Omental fat pad (tissue), 4 donors: ENCODE measurements around the gene EPAS1. TPM values are rescaled to one million over a fixed set of nuclear protein-coding genes. Genes with fewer than 3 reads are reported as not detected.

Source experiments
- ATAC-seq: fragments of 150-250 bp; one replicate; pipeline ENCODE4 v1.9.1; 2016; ENCODE audit warnings: mild to moderate bottlenecking, moderate library complexity; ENCODE audit not compliant: low FRiP score
- DNase-seq: peaks from one replicate; pipeline ENCODE4 v3.0.0-alpha.2; 2019; ENCODE audit warnings: low spot score
- CTCF ChIP-seq, 3 donors: fragments of 450-650 bp; IDR thresholded peaks; one replicate each; pipeline ENCODE4 v1.5.1; 2016 to 2017; ENCODE audit warnings: antibody characterized with exemption in 3 of 3, mild to moderate bottlenecking in 3 of 3, moderate library complexity in 2 of 3
- total RNA-seq, 4 donors: library from RNA; depleted of rRNA; stranded (reverse); fragments of >200 nt; gene quantifications; one replicate each; pipeline ENCODE4 v1.1.0, GENCODE V29; 2016

Gene EPAS1
- total RNA-seq, 4 donors from 2014 or later: 292 to 980 (median 435) TPM

DNA sequence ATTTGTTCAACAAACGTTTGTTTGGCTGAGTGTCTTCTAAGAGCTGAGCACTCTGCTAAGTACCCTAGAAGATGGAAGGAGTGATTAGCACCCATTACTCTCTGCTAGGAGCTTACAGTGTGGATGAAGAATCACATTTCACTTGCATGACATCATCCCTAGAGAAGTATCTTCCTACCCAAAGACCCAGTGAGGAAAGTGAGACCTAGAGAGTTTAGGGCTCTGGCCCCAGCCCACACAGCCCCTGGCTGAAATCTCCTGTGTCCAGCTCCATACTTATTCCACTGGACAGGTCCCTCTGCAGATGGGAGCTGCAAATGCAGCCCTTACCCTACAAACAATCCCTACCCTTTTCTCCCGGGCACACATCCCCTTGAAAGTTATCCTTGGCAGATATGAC, 26.8 kb upstream of the EPAS1 start:
- TF ChIP-seq CTCF (IDR thresholded peaks at IDR 0.05): no peak
- DNase-seq: no peak
- no peak for ATAC-seq

DNA sequence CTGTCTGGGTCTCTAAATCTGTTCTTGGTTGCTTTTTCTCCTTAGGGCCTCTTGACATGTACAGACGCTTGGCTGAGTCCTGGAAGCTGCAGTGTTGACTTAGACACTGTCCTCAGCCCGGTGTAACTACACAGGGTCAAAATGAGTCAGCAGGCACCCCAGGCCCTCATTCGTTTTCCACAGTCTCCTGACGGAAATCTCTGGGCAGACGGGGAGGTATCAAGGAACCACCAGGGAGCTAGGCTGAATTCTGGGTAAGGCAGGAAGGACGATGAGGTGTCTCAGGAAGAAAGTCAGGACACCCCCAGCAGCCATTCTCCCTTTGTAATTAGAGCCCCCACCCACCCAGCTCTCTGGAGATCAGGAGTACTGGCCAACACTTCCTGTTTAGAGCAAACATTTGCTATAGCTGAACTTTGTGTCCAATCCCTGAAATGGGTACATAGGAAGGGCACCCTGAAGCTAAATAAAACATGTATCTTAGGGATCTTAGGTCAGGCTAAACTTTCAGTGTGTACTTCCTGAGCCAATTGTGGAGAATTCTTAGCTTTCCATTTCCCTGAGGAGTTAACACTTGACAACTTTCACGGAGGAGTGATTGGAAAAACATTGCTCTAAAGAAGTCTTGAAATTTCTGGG, 23.9 kb upstream of the EPAS1 start:
- ATAC-seq (no peak), DNase-seq (no peak)
- TF ChIP-seq CTCF (IDR thresholded peaks at IDR 0.05): no peak

DNA sequence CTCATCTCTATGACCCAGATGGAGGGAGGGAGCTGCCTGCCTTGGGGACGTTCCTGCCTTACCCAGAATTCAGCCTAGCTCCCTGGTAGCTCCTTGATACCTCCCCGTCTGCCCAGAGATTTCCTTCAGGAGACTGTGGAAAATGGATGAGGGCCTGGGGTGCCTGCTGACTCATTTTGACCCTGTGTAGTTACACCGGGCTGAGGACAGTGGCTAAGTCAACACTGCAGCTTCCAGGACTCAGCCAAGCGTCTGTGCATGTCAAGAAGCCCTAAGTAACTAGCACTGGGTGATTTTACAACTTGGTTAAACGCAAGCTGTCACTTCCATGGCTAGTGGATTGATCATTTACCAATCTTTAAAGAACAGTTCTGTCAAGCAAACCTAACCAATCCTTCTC, 23.3 kb upstream of the EPAS1 start:
- no peak for DNase-seq
- ATAC-seq: no peak
- TF ChIP-seq CTCF (IDR thresholded peaks at IDR 0.05): no peak

- no peak for DNase-seq
- no peak for TF ChIP-seq CTCF (IDR thresholded peaks at IDR 0.05)
- ATAC-seq: no peak
Measured at GRCh38 chr2:46274586-46274985, 22.6 kb upstream of the EPAS1 start.

- ATAC-seq: peak; percentile 74
- no peak for DNase-seq
- TF ChIP-seq CTCF (IDR thresholded peaks at IDR 0.05): no peak
Measured at GRCh38 chr2:46275995-46276394, 21.2 kb upstream of the EPAS1 start.

- no peak for TF ChIP-seq CTCF (IDR thresholded peaks at IDR 0.05)
- peak; percentile 39 for ATAC-seq
- no peak for DNase-seq
Measured at GRCh38 chr2:46276642-46277041, 20.6 kb upstream of the EPAS1 start.

GRCh38 chr2:46277431-46278190, 19.6 kb upstream of the EPAS1 start:
- DNase-seq: no peak
- ATAC-seq: no peak

More at GRCh38 chr2:46277431-46278190, 19.6 kb upstream of the EPAS1 start:
- TF ChIP-seq CTCF (IDR thresholded peaks at IDR 0.05): no peak
